GM21529 (cell line): Measurements from ENCODE around the gene ZNHIT2.
A peak's percentile ranks its signal among the peaks of the same experiment; 100 is the strongest.

ENCODE experiments used
- ATAC-seq: cut with Tn5 transposase; IDR thresholded peaks from one replicate; pipeline ENCODE4 v1.9.1; 2021; ENCODE audit not compliant: unreplicated experiment

Gene ZNHIT2

DNA sequence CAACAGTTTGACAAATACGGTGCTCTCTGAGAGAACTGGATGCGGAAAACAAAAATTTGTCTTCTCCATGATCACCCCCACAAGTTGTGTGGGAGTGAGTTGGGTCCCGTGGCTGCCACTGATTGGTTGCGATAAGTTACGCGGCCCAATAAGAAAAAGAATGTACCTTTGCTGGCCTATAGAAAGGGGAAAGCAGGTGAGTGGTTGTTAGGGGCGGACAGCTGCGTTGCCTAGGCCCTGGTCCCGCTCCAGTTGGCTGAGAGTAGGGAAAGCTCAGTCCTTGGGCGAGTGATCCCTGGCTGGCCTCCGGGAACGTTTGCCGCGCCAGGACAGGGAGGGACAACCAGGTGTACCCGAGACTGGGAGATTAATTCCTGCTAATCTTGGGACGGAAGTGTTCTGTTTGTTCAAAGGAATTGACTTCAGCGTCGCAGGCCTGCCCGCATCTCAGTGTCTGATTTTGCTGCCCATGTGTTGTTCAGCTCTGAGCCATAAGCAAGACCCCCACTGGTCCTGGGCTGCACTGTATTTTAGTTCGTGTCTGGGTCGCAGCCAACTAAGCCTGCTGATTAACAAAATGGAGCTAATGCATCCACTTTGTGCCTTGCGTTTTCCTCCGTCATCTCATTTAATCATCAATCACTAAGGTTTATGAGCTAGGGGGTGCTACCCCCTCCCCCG is 17.6 kb upstream of the ZNHIT2 start:
- peak; percentile 66 for ATAC-seq

- ATAC-seq: peak; percentile 49
Measured at GRCh38 chr11:65134240-65134951, 16.9 kb upstream of the ZNHIT2 start, which contains the start of gene SYVN1. Gene SYVN1, minus strand, starts transcription at chr11:65134519. Its CDS starts 918 bp downstream, at chr11:65133601.

DNA sequence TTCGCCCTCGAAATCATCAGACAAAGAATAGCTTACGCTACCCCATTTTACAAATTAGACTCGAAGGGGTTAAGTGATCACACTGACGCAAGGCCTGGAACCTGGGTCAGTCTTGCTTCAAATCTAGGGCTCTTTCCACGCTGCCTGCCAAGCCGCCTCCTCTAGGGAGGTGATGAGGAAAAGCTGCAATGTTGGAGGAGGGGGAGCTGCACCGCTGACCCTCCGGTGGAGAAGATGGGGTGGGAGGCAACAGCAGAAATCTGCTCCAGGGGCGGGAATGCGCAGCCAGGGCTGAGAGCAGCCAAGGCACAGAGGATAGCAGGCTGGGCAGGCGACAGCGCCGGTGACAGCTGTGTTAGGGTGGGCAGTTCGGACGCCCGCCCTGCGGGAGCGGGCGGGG is 16.2 kb upstream of the ZNHIT2 start:
- no peak for ATAC-seq

GRCh38 chr11:65132988-65133700 is 15.6 kb upstream of the ZNHIT2 start:
- no peak for ATAC-seq

- peak; percentile 39 for ATAC-seq
Measured at GRCh38 chr11:65132238-65132987, 14.9 kb upstream of the ZNHIT2 start.

DNA sequence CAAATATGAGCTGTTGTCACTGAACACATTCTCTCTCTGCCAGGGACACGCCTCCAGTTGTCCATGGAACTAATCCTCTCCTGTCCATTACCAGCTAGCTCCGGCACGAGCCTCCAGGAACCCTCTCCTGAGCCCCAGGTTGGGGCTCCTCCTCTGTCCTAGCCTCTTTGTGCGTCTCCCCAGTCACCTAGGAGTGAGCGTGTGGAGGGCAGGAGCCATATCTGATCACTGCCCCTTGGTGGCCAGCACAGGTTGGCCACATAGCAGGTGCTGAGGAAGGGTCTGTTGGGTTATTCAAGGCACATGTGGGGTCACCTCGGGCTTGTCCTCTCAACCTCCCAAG is 14.4 kb upstream of the ZNHIT2 start:
- no peak for ATAC-seq

- ATAC-seq: no peak
Measured at GRCh38 chr11:65131417-65131776, 13.9 kb upstream of the ZNHIT2 start.

DNA sequence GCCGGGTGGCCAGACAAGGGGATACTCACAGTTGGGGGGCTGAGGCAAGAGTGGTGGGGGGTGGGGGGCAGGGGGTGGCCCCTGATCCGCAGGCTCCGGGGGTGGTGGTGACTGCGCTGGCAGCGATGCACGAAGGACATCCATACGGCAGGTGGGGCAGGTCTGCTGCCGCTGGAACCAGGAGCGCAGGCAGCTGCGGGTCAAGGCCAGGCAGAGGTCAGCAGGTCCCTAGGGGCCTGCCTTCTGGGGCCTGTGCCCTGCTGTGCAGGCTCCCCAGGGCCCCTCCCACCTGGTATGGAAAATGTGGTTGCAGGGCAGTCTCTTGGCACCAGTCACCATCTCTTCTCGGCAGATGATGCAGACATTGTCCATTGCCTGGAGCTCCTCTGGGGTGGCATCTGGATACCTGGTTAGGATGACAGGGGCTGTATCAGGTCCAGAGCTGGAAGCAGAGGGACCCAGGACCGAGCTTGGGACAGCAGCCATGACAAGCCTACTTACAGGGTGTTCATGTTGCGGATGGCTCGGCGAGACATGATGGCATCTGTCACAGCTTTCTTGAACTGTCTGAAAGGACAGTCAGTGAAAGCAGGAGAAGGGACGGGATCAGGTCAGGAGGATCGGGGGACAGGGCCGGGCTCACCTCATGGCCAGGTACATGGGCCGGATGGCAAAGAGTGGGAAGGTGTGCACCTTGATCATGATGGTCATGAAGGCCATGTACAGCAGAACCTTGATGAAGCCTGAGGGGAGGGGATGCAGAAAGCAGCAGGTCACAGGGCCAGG is 13.3 kb upstream of the ZNHIT2 start:
- ATAC-seq: no peak

GRCh38 chr11:65129649-65130441 is 12.3 kb upstream of the ZNHIT2 start:
- ATAC-seq: no peak

- ATAC-seq: no peak
Measured at GRCh38 chr11:65128182-65129145, 11.0 kb upstream of the ZNHIT2 start.

DNA sequence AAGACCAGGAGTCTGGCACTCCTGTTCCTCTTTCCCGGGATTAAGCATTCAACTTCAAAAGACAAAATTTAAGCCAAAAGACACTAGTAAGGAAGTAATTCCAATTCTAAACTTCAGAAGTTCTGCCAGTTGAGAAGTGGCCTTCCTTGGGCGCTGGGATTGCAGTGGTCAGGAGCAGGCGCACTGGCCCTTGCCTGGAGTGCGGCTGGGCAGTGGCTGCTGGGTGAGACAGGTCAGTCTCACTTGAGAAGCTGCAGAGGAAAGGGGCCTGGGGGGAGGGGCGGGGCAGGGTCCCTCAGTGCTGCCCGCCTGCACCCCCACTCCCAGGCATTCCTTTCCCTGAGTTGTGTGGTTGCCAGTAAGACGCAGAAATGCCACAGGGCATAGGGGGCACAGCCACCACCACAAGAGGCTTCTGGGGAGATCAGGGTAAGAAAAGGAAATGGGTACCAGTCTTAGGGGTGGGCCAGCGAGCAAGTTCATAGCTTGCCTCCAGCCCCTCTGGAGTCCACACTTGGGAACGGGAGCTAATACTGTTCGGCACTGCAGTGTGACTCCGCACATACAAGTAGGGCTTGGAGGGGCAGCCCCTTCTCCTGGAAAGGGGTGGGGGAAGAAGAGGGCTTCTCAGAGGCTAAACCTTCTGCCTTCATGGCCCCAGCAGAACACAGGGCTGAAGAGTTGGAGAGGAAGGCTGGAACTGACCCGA is 10.1 kb upstream of the ZNHIT2 start:
- ATAC-seq: no peak

DNA sequence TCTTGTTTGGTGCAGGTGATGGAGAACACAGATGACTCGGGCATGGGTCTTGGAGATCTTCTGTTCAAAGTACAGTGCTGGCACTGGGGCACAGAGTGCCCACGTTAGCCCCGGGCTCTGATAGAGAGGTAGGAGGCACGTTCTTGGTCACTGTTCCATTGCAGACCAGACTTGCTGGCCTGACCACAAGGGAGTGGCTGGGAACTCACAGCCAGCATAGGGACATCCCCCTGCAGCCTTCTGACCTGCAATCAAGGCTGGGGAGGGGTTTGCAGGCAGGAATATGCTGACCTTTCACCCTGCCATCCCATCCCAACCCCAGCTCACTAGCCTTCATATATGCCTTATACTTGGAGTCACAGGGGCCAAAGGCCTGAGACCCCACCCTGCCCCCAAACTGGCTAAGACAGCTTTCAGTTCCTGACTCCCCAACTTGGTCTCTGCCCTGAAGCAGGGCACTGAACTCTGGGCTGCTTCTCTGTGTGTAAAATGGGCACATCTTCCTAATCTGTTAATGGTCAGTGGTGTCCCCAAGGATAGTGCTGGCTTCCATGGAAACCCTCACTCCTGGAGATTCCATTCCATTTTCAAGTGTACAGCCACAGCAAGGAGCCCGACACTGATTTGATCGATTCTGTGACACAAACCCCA is 9.2 kb upstream of the ZNHIT2 start:
- ATAC-seq: no peak

- ATAC-seq: no peak
Measured at GRCh38 chr11:65125197-65126056, 7.9 kb upstream of the ZNHIT2 start.

DNA sequence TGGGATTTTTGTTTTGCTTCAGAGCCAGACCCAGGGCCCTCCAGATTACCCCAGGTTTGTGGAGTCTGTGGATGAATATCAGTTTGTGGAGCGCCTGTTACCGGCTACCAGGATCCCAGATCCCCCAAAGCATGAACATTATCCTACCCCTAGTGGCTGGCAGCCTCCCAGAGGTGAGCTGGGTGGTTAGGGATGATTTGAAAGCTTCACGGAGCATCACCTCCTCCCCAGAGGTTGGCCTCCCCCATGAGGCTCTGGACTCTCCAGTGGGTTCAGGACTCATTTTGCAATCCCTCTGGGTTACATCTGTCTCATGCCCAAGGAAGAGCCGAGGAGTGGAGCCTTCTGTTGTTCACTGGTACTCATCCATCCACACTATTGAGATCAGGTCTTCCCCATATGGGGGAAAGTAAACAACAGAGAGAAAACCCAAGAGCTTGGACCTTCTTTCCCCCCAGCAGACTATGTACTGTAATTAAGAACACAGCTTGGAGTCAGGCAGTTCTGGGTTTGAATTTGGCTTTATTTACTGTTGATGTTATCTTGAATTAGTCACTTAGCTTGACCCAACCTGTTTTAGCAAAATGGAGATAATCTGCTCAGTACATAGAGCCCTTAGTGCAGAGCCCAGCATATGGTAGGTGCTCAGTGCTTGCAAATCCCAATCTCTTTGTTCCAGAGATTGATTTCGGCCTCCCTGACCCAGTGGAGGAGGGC is 7.1 kb upstream of the ZNHIT2 start:
- ATAC-seq: no peak

GRCh38 chr11:65121865-65122696 is 4.6 kb upstream of the ZNHIT2 start, which contains the start of the genes FAU and MRPL49:
Gene FAU, minus strand, starts transcription at chr11:65122134. Its CDS starts 321 bp downstream, at chr11:65121813.
Gene MRPL49, plus strand, starts transcription at chr11:65122321. Its CDS starts 26 bp downstream, at chr11:65122347.
- peak; percentile 65 for ATAC-seq
